Measurements from ENCODE around the gene GGN. TPM values are rescaled to one million over a fixed set of nuclear protein-coding genes. Genes with fewer than 3 reads are reported as not detected.
"Not testable (repeated sequence)": the region's sequence is repeated elsewhere in the genome, so short reads cannot be mapped to it uniquely, and the experiment has no call there.

The GGN gene
- total RNA-seq, 3 donors from 2014 or later: 0.12 to 0.20 TPM; not detected in 1

DNA sequence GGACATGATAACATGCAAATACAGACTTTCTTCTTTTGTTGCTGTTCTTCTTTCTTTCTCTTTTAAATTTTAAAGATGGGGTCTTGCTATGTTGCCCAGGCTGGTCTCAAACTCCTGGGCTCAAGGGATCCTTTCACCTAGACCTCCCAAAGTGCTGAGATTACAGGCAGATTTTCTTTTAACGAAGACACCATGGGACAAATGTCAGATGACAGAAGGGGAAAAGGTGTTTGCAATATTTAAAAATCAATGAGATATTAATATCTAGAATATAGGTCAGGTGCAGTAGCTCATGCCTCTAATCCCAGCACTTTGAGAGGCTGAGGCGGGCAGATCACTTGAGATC lies 42.0 kb upstream of the GGN start:
- no peaks in the 10 kb centered on the region for H3K9me3 ChIP-seq
- H3K36me3 ChIP-seq (ENCODE audit: low read depth): no peaks in the 10 kb centered on the region
- H3K4me1 ChIP-seq (ENCODE audit: low read depth): no peaks in the 10 kb centered on the region
- DNase-seq (no peak), ATAC-seq (no peak)
- TF ChIP-seq, protein P1, sequence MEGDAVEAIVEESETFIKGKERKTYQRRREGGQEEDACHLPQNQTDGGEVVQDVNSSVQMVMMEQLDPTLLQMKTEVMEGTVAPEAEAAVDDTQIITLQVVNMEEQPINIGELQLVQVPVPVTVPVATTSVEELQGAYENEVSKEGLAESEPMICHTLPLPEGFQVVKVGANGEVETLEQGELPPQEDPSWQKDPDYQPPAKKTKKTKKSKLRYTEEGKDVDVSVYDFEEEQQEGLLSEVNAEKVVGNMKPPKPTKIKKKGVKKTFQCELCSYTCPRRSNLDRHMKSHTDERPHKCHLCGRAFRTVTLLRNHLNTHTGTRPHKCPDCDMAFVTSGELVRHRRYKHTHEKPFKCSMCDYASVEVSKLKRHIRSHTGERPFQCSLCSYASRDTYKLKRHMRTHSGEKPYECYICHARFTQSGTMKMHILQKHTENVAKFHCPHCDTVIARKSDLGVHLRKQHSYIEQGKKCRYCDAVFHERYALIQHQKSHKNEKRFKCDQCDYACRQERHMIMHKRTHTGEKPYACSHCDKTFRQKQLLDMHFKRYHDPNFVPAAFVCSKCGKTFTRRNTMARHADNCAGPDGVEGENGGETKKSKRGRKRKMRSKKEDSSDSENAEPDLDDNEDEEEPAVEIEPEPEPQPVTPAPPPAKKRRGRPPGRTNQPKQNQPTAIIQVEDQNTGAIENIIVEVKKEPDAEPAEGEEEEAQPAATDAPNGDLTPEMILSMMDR (IDR thresholded peaks at IDR 0.05): no peak
- H3K4me3 ChIP-seq: no peak overlapping the region
- intact Hi-C loops (cut with DNase I, micrococcal nuclease): no loop called here

DNA sequence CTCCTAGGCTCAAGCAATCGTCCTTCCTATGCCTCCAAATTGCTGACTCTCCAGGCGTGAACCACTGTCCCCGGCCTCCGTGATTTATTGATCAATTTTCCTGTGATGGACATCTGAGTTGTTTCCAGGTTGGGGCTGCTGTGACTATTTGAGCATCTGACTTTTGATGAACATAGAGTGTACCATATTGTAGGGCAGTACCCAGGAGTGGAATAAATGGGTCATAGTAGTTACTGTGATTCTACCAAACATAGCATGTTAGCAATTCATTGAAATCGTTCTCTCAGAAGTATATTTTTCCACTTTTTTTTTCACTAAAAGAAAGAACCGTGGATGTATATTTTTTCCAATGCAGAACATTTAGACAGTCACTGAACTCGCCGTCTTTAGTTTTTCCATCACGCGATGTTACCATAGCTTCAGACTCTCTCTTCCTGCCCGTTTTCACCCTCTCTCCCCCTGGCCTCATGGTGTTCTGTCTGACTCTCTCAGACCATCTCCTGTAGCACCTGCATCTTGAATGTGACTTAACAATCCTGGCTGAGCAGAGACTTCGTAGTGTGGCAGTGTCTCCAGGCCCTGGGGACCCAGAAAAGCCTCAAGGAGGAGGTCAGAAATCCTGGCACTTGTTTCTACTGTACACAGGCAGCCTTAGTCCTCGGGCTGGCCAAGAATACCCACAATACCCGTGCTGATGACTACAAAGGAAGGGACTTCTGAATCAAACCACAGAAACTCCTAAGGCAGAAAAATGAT lies 41.4 kb upstream of the GGN start:
- no peak for ATAC-seq

DNA sequence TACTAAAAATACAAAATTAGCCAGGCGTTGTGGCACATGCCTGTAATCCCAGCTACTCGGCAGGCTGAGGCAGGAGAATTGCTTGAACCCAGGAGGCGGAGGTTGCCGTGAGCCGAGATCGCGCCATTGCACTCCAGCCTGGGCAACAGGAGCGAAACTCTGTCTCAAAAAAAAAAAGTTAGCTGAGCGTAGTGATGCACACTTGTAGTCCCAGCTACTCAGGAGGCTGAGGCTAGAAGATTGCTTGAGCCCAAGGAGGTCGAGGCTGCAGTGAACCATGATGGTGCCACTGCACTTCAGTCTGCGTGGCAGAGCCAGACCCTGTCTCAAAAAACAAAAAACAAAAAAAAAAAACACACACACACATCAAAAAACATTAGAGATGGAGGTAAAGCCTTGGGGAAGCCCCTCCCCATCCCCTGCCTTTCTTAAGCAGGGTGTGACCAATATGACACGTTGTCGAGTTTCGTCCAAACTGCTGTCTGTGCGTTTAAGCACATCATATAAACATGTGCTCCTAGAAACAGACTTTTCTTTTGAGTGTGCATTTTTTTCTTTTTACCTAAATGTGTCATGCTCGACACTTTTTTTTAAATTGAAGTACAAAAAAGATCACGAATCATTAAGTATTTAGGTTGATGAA lies 39.3 kb upstream of the GGN start:
- H3K9me3 ChIP-seq; intact Hi-C loops (cut with DNase I, micrococcal nuclease); H3K4me1 ChIP-seq (ENCODE audit: low read depth); DNase-seq; ATAC-seq; H3K36me3 ChIP-seq (ENCODE audit: low read depth); H3K4me3 ChIP-seq: not testable (repeated sequence)

More for the DNA sequence above, 41.4 kb upstream of the GGN start:
- Histone ChIP-seq H3K36me3 (ENCODE audit: low read depth) (no peaks in the 10 kb centered on the region), H3K4me1 (ENCODE audit: low read depth) (no peaks in the 10 kb centered on the region), H3K4me3 (no peak overlapping the region), H3K9me3 (no peaks in the 10 kb centered on the region)
- TF ChIP-seq, protein P1 (IDR thresholded peaks at IDR 0.05): no peak
- intact Hi-C loops (cut with DNase I, micrococcal nuclease): no loop called here
- DNase-seq: no peak

DNA sequence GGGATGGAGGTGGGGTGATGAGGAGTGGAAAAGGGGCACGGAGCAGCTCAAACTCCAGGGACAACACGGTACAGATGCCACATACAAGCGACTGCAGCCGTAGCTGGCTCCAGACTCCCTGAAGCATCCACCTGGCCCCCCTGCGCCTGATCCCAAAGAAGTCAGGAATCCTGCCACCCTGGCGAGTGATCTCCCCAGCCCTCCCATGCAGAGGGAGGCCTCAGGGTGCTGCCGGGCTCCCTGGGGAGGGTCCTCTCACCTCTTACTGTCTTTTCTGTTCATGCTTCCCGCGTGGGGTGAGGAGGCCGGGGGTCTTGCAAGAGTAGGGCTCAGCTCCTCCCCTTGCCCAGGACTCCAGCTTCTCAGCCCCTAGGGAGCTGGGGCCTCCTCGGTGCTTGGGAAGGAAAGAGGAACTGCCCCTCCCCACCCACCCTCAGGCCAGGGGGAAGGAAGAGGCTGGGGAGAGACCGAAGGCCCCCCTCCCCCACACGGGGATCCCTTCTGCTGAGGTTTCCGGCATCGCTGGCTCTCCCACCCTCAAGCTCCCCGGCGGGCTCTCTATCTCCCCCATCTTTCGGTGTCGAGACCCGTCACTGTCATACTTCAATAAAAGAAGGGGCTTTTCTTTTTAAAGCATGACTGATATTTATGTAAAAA lies 38.1 kb upstream of the GGN start, which contains the start of gene RASGRP4:
TSS of gene RASGRP4 (minus strand) at position 410 of the 657 bp plus-strand sequence. CDS start at position 282, 128 bp downstream.
- TF ChIP-seq, protein P1 (IDR thresholded peaks at IDR 0.05): no peak
- intact Hi-C loops (cut with DNase I, micrococcal nuclease): no loop called here
- H3K4me3 ChIP-seq: no peak within 1 kb of the TSS
- no peaks in the 10 kb centered on the region for H3K36me3 ChIP-seq (ENCODE audit: low read depth)
- peak in 2 of 3 donors; percentile 40 to 66 for DNase-seq
- no peaks in the 10 kb centered on the region for H3K4me1 ChIP-seq (ENCODE audit: low read depth)
- H3K9me3 ChIP-seq: no peaks in the 10 kb centered on the region
- ATAC-seq: peak; percentile 52

DNA sequence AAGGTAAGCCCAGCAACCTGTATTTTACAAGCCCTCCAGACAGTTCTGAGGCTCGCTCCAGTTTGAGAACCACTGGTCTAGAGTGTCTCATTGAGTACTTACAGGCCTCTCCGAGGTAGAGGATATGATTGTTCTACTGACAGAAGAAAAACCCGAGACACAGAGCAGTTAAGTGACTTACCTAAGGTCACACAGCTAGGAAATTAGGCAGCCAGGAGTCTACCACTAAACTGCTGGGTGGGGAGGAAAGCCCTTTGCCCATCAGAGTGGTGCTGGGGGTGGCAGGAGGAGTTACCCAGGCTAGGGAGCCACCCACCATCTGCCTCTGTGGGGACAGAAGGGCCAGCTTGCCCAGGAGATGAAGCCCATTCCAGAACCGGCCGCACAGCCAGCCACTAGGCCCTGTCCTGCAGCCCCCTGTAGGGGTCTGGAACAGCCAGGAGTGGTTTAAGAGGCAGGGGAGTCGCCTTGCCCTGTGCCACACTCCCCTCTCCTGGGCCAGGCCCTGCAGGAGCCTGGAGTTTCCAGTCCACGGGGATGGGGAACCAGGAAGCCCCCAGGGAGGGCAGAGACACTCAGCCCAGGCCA lies 37.5 kb upstream of the GGN start:
- Histone ChIP-seq H3K4me1 (ENCODE audit: low read depth) (no peaks in the 10 kb centered on the region), H3K36me3 (ENCODE audit: low read depth) (no peaks in the 10 kb centered on the region), H3K4me3 (no peak overlapping the region), H3K9me3 (no peaks in the 10 kb centered on the region)
- intact Hi-C loops (cut with DNase I, micrococcal nuclease): no loop called here
- DNase-seq: no peak
- ATAC-seq: peak; percentile 18
- TF ChIP-seq, protein P1 (IDR thresholded peaks at IDR 0.05): no peak
